A673 (cell line): Measurements from ENCODE around the gene NR2E1. TPM values are rescaled to one million over a fixed set of nuclear protein-coding genes. Genes with fewer than 3 reads are reported as not detected.

Source experiments
- BruUV-seq: library from RNA; stranded (reverse); fragments of 400-500 nt; replicated peaks from 2 replicates; lab custom pipeline; 2021; lab: Mats Ljungman, UMichigan
- CTCF ChIA-PET: fragments of 300-600 bp; sonication (Branson Sonifier 250); formaldehyde crosslinking; loops from one replicate; lab custom pipeline; 2022; ENCODE audit warnings: antibody characterized with exemption; lab: Charles Lee
- POLR2A ChIA-PET: fragments of 300-600 bp; sonication (Branson Sonifier 250); formaldehyde crosslinking; loops from one replicate; lab custom pipeline; 2022; ENCODE audit warnings: antibody characterized with exemption; ENCODE audit not compliant: low non-redundant PET; lab: Charles Lee
- DNase-seq: peaks from one replicate; pipeline ENCODE4 v3.0.0-alpha.2; 2015; ENCODE audit warnings: low spot score
- H3K27ac ChIP-seq: fragments of 200-600 bp; sonication (generic); 2 replicates; pipeline ENCODE4 v1.5.1; 2016; ENCODE audit warnings: mixed run types, low read depth, mild to moderate bottlenecking, mixed read lengths, antibody characterized with exemption, low read length; ENCODE audit not compliant: poor library complexity, severe bottlenecking
- H3K27me3 ChIP-seq: fragments of 200-600 bp; sonication (generic); replicated peaks from 2 replicates; pipeline ENCODE4 v1.6.1; 2017; ENCODE audit warnings: mixed run types, low read depth, mild to moderate bottlenecking, mixed read lengths, antibody characterized with exemption, low read length; ENCODE audit not compliant: insufficient read depth, poor library complexity
- H3K36me3 ChIP-seq: fragments of 200-600 bp; sonication (generic); 2 replicates; pipeline ENCODE4 v1.6.1; 2016; ENCODE audit warnings: mixed run types, mild to moderate bottlenecking, mixed read lengths, antibody characterized with exemption, low read length; ENCODE audit not compliant: insufficient read depth, poor library complexity, severe bottlenecking
- H3K4me1 ChIP-seq: fragments of 200-600 bp; sonication (generic); 2 replicates; pipeline ENCODE4 v1.6.1; 2017; ENCODE audit warnings: mixed run types, mild to moderate bottlenecking, mixed read lengths, antibody characterized with exemption, low read length; ENCODE audit not compliant: insufficient read depth, poor library complexity, severe bottlenecking
- H3K4me3 ChIP-seq: fragments of 200-600 bp; sonication (generic); 2 replicates; pipeline ENCODE4 v1.5.1; 2016; ENCODE audit warnings: low read depth, mixed run types, mild to moderate bottlenecking, mixed read lengths, low read length; ENCODE audit not compliant: poor library complexity, severe bottlenecking
- H3K9me3 ChIP-seq: fragments of 200-600 bp; sonication (generic); 2 replicates; pipeline ENCODE4 v1.6.1; 2016; ENCODE audit warnings: mixed run types, low read depth, mild to moderate bottlenecking, mixed read lengths, antibody characterized with exemption, low read length; ENCODE audit not compliant: poor library complexity, severe bottlenecking
- EZH2 ChIP-seq: fragments of 200-600 bp; sonication (generic); IDR thresholded peaks from 2 replicates; pipeline ENCODE4 v1.6.1; 2017; ENCODE audit warnings: borderline replicate concordance, low read depth, mild to moderate bottlenecking, mixed read lengths, antibody characterized with exemption, low read length; ENCODE audit not compliant: poor library complexity, severe bottlenecking
- intact Hi-C: fragments of 100-400 bp; cut with micrococcal nuclease; formaldehyde crosslinking; loops from one replicate; pipeline ENCODE4 v1.10.0; 2022; ENCODE audit not compliant: unreplicated experiment
- total RNA-seq: library from RNA; stranded (reverse); gene quantifications from 2 replicates; pipeline ENCODE4 v1.2.3, GENCODE V29; 2021
- TF ChIP-seq, protein P1 (sequence below): fragments of 300-800, 200-600 bp; sonication (generic); conservative IDR thresholded peaks from 2 replicates; pipeline ENCODE4 v1.5.1; 2017; ENCODE audit warnings: low read depth, mild to moderate bottlenecking, antibody characterized with exemption, low read length, moderate library complexity, mixed read lengths

NR2E1 gene
- total RNA-seq, 1 experiment from 2014 or later, result not detected

- H3K4me1 ChIP-seq, result peaks cover 6% of the 10 kb centered on the region
- ChIA-PET POLR2A (no interaction called here), CTCF (interaction anchor here (0.6 to 1.2 kb wide), 2 partner anchors 203 to 316 kb away, joined by 3 to 4 read pairs; no protein-coding TSS in a partner anchor)
- TF ChIP-seq, protein P1, sequence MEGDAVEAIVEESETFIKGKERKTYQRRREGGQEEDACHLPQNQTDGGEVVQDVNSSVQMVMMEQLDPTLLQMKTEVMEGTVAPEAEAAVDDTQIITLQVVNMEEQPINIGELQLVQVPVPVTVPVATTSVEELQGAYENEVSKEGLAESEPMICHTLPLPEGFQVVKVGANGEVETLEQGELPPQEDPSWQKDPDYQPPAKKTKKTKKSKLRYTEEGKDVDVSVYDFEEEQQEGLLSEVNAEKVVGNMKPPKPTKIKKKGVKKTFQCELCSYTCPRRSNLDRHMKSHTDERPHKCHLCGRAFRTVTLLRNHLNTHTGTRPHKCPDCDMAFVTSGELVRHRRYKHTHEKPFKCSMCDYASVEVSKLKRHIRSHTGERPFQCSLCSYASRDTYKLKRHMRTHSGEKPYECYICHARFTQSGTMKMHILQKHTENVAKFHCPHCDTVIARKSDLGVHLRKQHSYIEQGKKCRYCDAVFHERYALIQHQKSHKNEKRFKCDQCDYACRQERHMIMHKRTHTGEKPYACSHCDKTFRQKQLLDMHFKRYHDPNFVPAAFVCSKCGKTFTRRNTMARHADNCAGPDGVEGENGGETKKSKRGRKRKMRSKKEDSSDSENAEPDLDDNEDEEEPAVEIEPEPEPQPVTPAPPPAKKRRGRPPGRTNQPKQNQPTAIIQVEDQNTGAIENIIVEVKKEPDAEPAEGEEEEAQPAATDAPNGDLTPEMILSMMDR, result peak; percentile 60
- TF ChIP-seq EZH2, result peak; percentile 41
- H3K4me3 ChIP-seq, result peak overlapping the region; percentile 8
- intact Hi-C loops, result no loop called here
- no peaks in the 10 kb centered on the region for H3K36me3 ChIP-seq
- peaks cover 97% of the 10 kb centered on the region for H3K27me3 ChIP-seq
- BruUV-seq, result no TSS peak
- DNase-seq, result no peak
- no peak overlapping the region for H3K27ac ChIP-seq
- H3K9me3 ChIP-seq, result no peaks in the 10 kb centered on the region
These were observed 9.9 kb downstream of the NR2E1 start for GRCh38 chr6:108175592-108176279.

DNA sequence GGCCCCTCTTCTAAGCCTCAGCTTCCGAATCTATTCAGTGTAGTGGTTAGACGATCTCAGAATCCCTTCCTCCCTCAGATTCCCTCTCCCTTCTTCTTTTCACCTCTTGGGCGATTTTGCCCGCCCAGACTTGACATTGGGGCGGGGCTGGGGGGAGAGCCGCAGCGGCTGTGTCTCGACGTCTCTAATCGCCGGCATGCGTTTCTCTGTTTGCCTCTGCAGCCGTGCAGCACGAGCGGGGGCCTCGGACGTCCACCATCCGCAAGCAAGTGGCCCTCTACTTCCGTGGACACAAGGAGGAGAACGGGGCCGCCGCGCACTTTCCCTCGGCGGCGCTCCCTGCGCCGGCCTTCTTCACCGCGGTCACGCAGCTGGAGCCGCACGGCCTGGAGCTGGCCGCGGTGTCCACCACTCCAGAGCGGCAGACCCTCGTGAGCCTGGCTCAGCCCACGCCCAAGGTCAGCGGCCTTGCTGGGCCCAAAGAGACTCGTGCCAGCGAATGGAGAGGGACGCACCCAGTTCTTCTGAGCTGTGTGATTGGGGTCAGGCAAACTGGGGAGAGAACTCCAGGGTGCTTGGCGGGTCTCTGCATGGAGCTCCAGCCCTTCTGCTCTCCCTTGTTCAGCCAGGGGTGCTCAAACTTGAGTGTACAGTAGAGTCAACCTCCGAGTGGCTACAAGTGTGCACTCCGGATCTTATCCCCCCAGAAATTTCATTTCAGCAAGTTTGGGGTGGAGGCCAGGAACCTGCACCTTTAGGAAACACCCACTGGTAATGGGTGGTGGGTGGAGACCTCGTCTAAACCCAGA, 10.7 kb downstream of the NR2E1 start:
- no TSS peak for BruUV-seq
- POLR2A ChIA-PET, result no interaction called here
- peak overlapping the region; percentile 8 for H3K4me3 ChIP-seq

GRCh38 chr6:108179741-108180140, 13.9 kb downstream of the NR2E1 start:
- CTCF ChIA-PET, result interaction anchor here (0.7 kb wide), 1 partner anchor 131 kb away, joined by 3 read pairs; no protein-coding TSS in a partner anchor
- POLR2A ChIA-PET, result no interaction called here
- BruUV-seq, result no TSS peak

More for the DNA sequence above, 10.7 kb downstream of the NR2E1 start:
- no peak for DNase-seq
- intact Hi-C loops, result no loop called here
- CTCF ChIA-PET, result interaction anchor here (0.6 to 1.2 kb wide), 2 partner anchors 202 to 315 kb away, joined by 3 to 4 read pairs; no protein-coding TSS in a partner anchor
- H3K27ac ChIP-seq, result no peak overlapping the region
- peaks cover 89% of the 10 kb centered on the region for H3K27me3 ChIP-seq
- H3K9me3 ChIP-seq, result no peaks in the 10 kb centered on the region
- H3K4me1 ChIP-seq, result peaks cover 6% of the 10 kb centered on the region
- H3K36me3 ChIP-seq, result no peaks in the 10 kb centered on the region
- TF ChIP-seq, protein P1, result no peak
- peak; percentile 59 for TF ChIP-seq EZH2

More at GRCh38 chr6:108179741-108180140, 13.9 kb downstream of the NR2E1 start:
- intact Hi-C loops, result no loop called here
- no peak for DNase-seq
- H3K9me3 ChIP-seq, result no peaks in the 10 kb centered on the region
- no peak overlapping the region for H3K4me3 ChIP-seq
- peaks cover 57% of the 10 kb centered on the region for H3K27me3 ChIP-seq
- H3K4me1 ChIP-seq, result peaks cover 6% of the 10 kb centered on the region
- no peaks in the 10 kb centered on the region for H3K36me3 ChIP-seq
- H3K27ac ChIP-seq, result no peak overlapping the region
- TF ChIP-seq, protein P1, result no peak
